GM12873 (cell line): ENCODE measurements around the gene ZNF438.

Experiments used
- CTCF ChIP-seq: IDR thresholded peaks from 2 replicates; pipeline ENCODE4 v1.5.1; 2012; ENCODE audit warnings: low read depth, mild to moderate bottlenecking, moderate library complexity, low read length, control low read depth; ENCODE audit not compliant: insufficient read depth; ENCODE audit errors: missing control alignments

The ZNF438 gene

GRCh38 chr10:30842894-30843293, 188.8 kb downstream of the ZNF438 start:
- TF ChIP-seq CTCF, result no peak

DNA sequence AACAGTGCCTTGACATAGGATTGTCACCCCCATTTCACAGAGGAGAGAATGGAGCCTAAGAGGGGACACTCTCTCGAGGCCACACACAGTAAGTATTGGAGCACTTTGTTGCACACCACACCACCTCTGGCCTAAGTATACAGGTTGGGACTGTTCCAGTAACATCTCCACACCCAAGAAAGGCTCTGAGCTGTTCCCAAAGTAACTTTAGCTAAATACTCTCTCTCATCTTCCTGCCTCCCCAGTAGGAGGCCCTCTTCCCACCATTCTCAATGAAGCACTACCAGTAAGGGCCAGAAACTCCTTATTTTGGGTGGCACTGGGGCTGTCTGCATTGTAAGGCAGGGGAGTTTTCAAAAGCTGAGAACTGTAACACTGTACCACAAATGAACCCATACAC, 189.5 kb downstream of the ZNF438 start:
- TF ChIP-seq CTCF, result no peak

DNA sequence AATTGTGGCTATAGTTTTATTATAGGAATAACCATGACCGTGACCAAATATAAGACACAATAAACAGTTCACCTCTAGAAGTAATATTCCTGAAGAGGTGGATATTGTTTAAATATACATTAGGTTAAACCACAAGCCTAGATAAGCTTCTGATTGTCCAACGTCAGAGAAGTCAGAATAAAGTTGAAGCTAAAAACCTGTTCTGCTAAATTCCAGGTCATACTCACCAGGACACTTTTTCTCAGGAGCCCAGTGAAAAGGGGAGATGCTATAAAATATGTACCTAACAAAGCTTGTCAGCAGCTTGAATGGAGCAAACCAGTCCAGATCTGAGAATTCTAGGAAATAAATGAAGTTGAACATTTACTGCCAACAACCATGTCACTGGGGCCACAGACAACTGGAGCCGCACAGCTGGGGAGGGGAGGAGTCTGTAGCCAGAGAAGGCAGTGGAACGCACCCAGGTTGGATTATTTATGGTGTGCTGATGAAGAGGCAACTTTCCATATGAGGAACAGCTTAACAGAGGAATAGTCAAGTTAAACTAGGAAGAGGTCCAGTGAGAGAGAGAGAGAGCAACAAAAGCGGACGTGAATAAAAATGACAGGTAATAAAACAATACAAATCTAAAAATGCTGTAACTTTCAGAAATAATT, 191.1 kb downstream of the ZNF438 start:
- TF ChIP-seq CTCF, result no peak

- no peak for TF ChIP-seq CTCF
Observed at GRCh38 chr10:30839652-30840051, 192.0 kb downstream of the ZNF438 start.

- TF ChIP-seq CTCF, result no peak
Observed at GRCh38 chr10:30836406-30836805, 195.3 kb downstream of the ZNF438 start.

DNA sequence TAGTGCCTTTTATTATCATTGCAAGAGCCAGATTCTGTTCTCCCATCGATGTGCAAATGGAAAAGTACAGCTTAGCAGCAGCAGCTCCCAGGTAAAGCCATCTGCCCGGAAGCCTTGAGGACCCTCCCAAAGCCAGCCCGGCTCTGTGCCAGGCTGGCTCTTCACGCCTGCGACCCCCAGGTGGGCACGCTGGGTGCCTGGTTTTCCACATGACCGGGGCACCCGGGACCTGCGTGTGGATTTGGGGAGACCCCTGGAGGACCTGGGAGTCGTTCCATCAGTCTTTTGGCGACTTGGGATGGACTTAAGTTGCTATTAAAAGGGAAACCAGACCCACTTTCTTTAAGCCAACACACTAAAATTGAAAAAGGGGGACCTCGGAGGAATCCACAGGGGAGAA, 196.5 kb downstream of the ZNF438 start:
- no peak for TF ChIP-seq CTCF

GRCh38 chr10:30834651-30835050, 197.0 kb downstream of the ZNF438 start:
- TF ChIP-seq CTCF, result no peak
